Measurements from ENCODE around the gene CYP4B1. TPM values are rescaled to one million over a fixed set of nuclear protein-coding genes. Genes with fewer than 3 reads are reported as not detected.

Gene CYP4B1
- total RNA-seq, 4 donors from 2014 or later = 29.4 to 72.4 (median 62.5) TPM

GRCh38 chr1:46819335-46819734 lies 20.5 kb downstream of the CYP4B1 start:
- no peak for DNase-seq
- TF ChIP-seq POLR2A (IDR thresholded peaks at IDR 0.05) = no peak
- TF ChIP-seq CTCF (IDR thresholded peaks at IDR 0.05) = no peak
- no peaks in the 10 kb centered on the region for H3K9me3 ChIP-seq
- no peak overlapping the region for H3K4me3 ChIP-seq (replicated peaks in 1 of 3)
- 89 to 92% methylated on average over 1 of the region's 1 CpG for WGBS, 2 donors
- peaks cover 0 to 6% of the 10 kb centered on the region in 2 donors for H3K36me3 ChIP-seq
- H3K27ac ChIP-seq = peak overlapping the region in 1 of 3 donors; percentile 68
- H3K4me1 ChIP-seq = peaks cover 6 to 13% of the 10 kb centered on the region in 2 donors
- no peaks in the 10 kb centered on the region for H3K27me3 ChIP-seq
- intact Hi-C loops (cut with DNase I) = no loop called here

GRCh38 chr1:46820076-46820475 lies 21.2 kb downstream of the CYP4B1 start:
- intact Hi-C loops (cut with DNase I) = no loop called here
- TF ChIP-seq CTCF (IDR thresholded peaks at IDR 0.05) = no peak
- no peak for TF ChIP-seq POLR2A (IDR thresholded peaks at IDR 0.05)
- H3K36me3 ChIP-seq = peaks cover 0 to 3% of the 10 kb centered on the region in 2 donors
- H3K4me1 ChIP-seq = peaks cover 6 to 13% of the 10 kb centered on the region in 2 donors
- no peaks in the 10 kb centered on the region for H3K27me3 ChIP-seq
- WGBS, 2 donors = 67 to 78% methylated on average over 4 of the region's 4 CpGs
- H3K27ac ChIP-seq = peak overlapping the region; percentile 68 to 87 (median 83)
- no peaks in the 10 kb centered on the region for H3K9me3 ChIP-seq
- no peak overlapping the region for H3K4me3 ChIP-seq (replicated peaks in 1 of 3)
- DNase-seq = no peak

GRCh38 chr1:46820560-46821060 lies 21.8 kb downstream of the CYP4B1 start:
- Histone ChIP-seq H3K4me1 (peaks cover 6 to 13% of the 10 kb centered on the region in 2 donors), H3K4me3 (replicated peaks in 1 of 3) (no peak overlapping the region), H3K36me3 (no peaks in the 10 kb centered on the region), H3K9me3 (no peaks in the 10 kb centered on the region), H3K27me3 (no peaks in the 10 kb centered on the region), H3K27ac (peak overlapping the region; percentile 68 to 87 (median 83))
- 11 to 30% methylated on average over 3 of the region's 5 CpGs for WGBS, 2 donors
- TF ChIP-seq POLR2A (IDR thresholded peaks at IDR 0.05) (peak in 1 of 2 donors; percentile 36), CTCF (IDR thresholded peaks at IDR 0.05) (peak in 5 of 6 experiments; percentile 17 to 72 (median 59))
- DNase-seq = peak; percentile 97
- intact Hi-C loops (cut with DNase I) = no loop called here

GRCh38 chr1:46822248-46822826 lies 23.5 kb downstream of the CYP4B1 start:
- intact Hi-C loops (cut with DNase I) = no loop called here

More at GRCh38 chr1:46822248-46822826, 23.5 kb downstream of the CYP4B1 start:
- Histone ChIP-seq H3K9me3 (no peaks in the 10 kb centered on the region), H3K4me1 (peaks cover 6 to 13% of the 10 kb centered on the region in 2 donors), H3K4me3 (replicated peaks in 1 of 3) (no peak overlapping the region), H3K36me3 (no peaks in the 10 kb centered on the region), H3K27ac (peak overlapping the region in 1 of 3 donors; percentile 31), H3K27me3 (no peaks in the 10 kb centered on the region)
- no peak for TF ChIP-seq CTCF (IDR thresholded peaks at IDR 0.05)
- TF ChIP-seq POLR2A (IDR thresholded peaks at IDR 0.05) = no peak
- WGBS, 2 donors = 88 to 91% methylated on average over 3 of the region's 3 CpGs
- no peak for DNase-seq
